Stimulated activated memory B cell treated with anti-CD40 and anti-IgM and Interleukin-4, amounts not matched to agents 10 μg/mL and 1 μg/mL and 100 μg/mL, for 72 hours (primary cell): ENCODE results near the gene CLEC3A.
"Not testable (repeated sequence)": the region's sequence is repeated elsewhere in the genome, so short reads cannot be mapped to it uniquely, and the experiment has no call there.

ENCODE experiments used
- ATAC-seq: fragments of 150-1000 bp; cut with Tn5 transposase; 2 replicates; pipeline ENCODE4 v1.10.0; 2021
- H3K27ac Mint-ChIP-seq: one replicate; pipeline ENCODE4 v1.8.0; 2022; ENCODE audit warnings: mild to moderate bottlenecking, mixed read lengths
- H3K27me3 Mint-ChIP-seq: one replicate; pipeline ENCODE4 v1.8.0; 2022; ENCODE audit warnings: mixed read lengths
- H3K36me3 Mint-ChIP-seq: one replicate; pipeline ENCODE4 v1.8.0; 2022; ENCODE audit warnings: mixed read lengths
- H3K4me1 Mint-ChIP-seq: one replicate; pipeline ENCODE4 v1.8.0; 2022; ENCODE audit warnings: mixed read lengths
- H3K4me3 Mint-ChIP-seq: one replicate; pipeline ENCODE4 v1.8.0; 2022; ENCODE audit warnings: mild to moderate bottlenecking, moderate library complexity, mixed read lengths
- H3K9me3 Mint-ChIP-seq: one replicate; pipeline ENCODE4 v1.8.0; 2022; ENCODE audit warnings: mixed read lengths

CLEC3A gene, protein sequence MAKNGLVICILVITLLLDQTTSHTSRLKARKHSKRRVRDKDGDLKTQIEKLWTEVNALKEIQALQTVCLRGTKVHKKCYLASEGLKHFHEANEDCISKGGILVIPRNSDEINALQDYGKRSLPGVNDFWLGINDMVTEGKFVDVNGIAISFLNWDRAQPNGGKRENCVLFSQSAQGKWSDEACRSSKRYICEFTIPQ

DNA sequence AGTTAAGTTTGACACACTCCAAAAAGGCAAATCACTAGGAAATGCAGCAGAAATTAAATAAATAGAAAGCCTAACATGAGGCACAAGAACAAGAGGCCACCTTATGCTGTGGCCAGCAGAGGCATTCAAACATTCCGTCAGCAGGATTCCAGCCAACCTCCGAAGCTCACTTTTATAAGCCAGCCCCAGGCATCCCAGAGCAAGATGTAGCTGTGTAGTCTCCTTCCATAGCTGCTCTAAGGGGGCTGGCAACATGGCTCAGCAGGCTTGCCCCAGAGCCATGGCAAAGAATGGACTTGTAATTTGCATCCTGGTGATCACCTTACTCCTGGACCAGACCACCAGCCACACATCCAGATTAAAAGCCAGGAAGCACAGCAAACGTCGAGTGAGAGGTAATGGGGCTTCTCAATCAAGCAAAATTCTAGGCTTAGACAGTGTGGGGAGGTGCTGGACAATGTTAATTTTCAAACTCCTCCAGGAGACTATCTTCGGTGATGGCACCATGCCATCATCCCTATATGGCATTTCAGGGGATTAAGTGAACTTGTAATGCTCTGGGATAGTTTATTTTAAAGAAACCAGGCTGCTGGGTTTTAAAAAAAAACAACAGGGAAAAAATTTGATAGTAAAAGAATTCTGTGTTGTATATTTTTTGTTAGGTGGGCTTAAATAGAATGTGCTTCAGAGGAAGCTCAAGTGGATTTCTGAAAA is at the start of gene CLEC3A:
CLEC3A (plus strand) TSS at position 202 of the 714 bp plus-strand sequence; CDS start at position 281, 79 bp downstream.
- no peak for ATAC-seq

DNA sequence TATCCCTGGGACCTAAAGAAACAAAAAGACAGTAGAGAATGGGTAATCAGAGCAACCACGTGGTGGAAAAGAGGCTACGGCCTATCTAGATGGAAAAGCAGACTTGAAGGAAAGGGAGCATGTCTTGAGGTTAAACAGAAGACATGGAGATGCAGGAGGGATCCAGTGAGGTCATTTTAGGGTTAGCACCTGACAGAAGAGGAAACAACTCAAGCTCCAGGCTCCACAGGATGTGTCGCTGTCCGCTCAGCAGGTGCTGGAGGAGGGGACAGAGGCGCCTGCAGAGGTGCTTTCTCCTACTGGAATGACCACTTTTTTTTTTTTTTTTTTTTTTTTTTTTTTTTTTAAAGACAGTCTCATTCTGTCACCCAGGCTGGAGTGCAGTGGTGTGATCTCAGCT is 47.5 kb upstream of the CLEC3A start:
- no peaks in the 10 kb centered on the region for H3K36me3 Mint-ChIP-seq
- peaks cover 7% of the 10 kb centered on the region for H3K4me1 Mint-ChIP-seq
- no peaks in the 10 kb centered on the region for H3K9me3 Mint-ChIP-seq
- ATAC-seq: no peak
- peaks cover 20% of the 10 kb centered on the region for H3K27me3 Mint-ChIP-seq
- no peak overlapping the region for H3K27ac Mint-ChIP-seq
- H3K4me3 Mint-ChIP-seq: no peak overlapping the region

More for the DNA sequence above, at the start of gene CLEC3A:
- Mint-ChIP-seq H3K27ac (no peak within 1 kb of the TSS), H3K9me3 (no peaks in the 10 kb centered on the region), H3K4me3 (no peak within 1 kb of the TSS), H3K27me3 (peaks cover 28% of the 10 kb centered on the region), H3K36me3 (no peaks in the 10 kb centered on the region), H3K4me1 (no peaks in the 10 kb centered on the region)

DNA sequence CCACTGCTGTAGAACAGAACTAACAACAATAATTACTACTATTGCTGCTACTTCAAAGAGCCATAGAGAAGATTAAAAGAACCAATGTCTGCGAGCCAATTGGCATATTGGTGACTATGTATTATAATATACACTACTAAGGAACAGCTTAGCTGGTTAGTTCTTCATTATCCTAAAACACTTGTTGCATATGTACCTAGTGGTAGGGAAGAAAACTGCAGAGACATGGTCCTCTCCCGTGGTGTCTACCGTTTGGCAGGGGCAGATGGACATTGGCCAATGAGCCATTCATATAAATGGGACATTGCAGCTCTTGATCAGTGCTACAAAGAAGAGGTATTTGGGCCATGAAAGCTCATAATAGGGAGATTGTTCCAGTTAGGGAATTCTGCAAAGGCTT is 46.4 kb upstream of the CLEC3A start:
- Mint-ChIP-seq H3K4me3 (no peak overlapping the region), H3K4me1 (peaks cover 7% of the 10 kb centered on the region), H3K9me3 (no peaks in the 10 kb centered on the region), H3K27ac (no peak overlapping the region), H3K27me3 (peaks cover 20% of the 10 kb centered on the region), H3K36me3 (no peaks in the 10 kb centered on the region)
- ATAC-seq: no peak

DNA sequence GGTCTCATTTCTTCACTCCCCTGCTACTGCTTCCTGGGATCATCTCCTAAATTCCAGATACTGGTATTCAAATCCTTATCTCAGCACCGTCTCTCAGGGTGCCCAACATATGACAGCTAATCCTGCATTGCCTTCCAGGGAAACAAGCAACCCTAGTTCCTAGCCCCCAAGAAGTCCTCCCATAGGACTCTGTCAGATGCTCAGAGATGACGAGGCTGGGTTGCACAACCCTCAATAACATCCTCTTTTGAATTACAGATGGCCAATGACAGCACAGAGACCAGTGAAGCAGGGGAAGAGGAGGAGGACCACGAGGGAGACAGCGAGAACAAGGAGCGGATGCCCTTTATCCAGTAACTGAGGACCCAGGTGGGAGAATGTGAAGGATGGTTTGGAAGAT is 45.0 kb upstream of the CLEC3A start:
- Mint-ChIP-seq H3K27ac (no peak overlapping the region), H3K9me3 (no peaks in the 10 kb centered on the region), H3K27me3 (peaks cover 12% of the 10 kb centered on the region), H3K36me3 (no peaks in the 10 kb centered on the region), H3K4me1 (no peaks in the 10 kb centered on the region), H3K4me3 (no peak overlapping the region)
- ATAC-seq: no peak

DNA sequence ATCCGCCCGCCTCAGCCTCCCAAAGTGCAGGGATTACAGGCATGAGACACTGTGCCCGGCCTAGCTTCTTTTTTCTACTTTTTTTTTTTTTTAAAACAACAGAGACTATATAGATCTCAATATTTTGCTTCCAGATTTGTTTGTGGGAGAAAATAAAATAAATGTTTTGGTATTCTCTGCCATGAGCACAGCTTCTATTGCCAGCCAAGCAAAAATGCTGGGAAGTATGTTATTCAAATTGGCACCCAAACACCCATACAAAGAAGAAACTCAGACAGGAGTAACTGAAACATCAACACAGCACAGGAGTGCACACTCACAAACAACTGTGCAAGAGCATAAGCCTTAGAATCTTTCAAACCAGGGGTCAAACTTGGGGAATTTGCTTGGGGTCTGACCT is 37.2 kb upstream of the CLEC3A start:
- ATAC-seq: no peak
- Mint-ChIP-seq H3K27me3 (peaks cover 6% of the 10 kb centered on the region), H3K27ac (no peak overlapping the region), H3K4me1 (no peaks in the 10 kb centered on the region), H3K36me3 (no peaks in the 10 kb centered on the region), H3K9me3 (no peaks in the 10 kb centered on the region), H3K4me3 (no peak overlapping the region)

DNA sequence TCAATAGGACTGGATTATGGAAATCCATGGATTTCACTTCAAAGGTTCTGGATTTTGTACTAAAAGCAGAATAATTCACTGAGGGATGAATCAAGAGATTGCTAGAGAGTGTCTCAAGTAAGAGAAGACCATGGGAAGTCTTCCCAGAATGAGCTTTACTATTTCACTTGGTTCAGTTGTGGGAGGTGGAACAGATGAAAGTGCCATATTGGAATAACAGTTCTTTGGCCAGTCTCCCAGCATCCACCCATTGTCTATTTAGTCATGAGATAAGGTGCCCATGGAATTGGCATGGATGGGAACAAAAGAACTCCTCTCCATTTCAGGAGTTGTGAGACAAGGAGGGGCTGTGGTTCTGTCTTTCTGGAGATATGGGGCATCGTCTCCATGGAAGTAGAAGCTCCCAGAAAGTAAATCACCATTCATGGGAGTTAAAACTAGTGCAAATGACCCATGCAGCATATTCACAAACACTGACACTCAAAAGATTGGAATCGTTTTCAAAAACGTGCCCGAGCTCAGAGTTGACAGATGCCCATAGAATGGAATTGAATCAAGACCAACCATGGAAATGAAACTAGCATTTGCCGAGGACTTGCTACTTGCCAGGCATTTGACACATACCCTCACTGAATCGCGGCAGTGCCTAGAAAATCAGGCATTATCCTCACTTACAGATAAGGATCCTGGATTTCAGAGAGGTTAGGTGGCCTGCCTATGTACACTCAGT is 36.2 kb upstream of the CLEC3A start:
- no peaks in the 10 kb centered on the region for H3K4me1 Mint-ChIP-seq
- H3K36me3 Mint-ChIP-seq: no peaks in the 10 kb centered on the region
- ATAC-seq: no peak
- H3K27ac Mint-ChIP-seq: no peak overlapping the region
- no peak overlapping the region for H3K4me3 Mint-ChIP-seq
- peaks cover 6% of the 10 kb centered on the region for H3K27me3 Mint-ChIP-seq
- no peaks in the 10 kb centered on the region for H3K9me3 Mint-ChIP-seq

DNA sequence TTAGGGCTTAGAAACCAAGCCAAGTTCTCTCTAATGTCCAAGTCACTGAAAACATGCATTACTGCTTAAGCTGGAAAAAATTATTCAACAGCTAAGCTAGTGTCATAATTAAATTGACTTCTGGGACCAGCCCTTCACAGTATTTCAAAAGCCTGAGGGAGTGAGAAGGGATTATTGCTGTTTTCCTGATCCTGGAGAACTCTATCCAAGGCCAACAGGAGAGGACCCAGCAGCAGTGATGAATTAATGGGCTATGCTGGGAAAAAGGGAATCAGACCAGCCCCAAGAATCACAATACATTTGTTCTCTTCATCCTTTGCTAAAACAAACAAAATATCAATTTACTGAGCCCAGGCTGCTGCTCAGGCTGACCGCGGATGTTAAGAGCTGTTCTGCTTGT is 34.5 kb upstream of the CLEC3A start:
- Mint-ChIP-seq H3K4me3 (no peak overlapping the region), H3K27me3 (peaks cover 6% of the 10 kb centered on the region), H3K27ac (no peak overlapping the region), H3K36me3 (no peaks in the 10 kb centered on the region), H3K4me1 (no peaks in the 10 kb centered on the region), H3K9me3 (no peaks in the 10 kb centered on the region)
- ATAC-seq: no peak

DNA sequence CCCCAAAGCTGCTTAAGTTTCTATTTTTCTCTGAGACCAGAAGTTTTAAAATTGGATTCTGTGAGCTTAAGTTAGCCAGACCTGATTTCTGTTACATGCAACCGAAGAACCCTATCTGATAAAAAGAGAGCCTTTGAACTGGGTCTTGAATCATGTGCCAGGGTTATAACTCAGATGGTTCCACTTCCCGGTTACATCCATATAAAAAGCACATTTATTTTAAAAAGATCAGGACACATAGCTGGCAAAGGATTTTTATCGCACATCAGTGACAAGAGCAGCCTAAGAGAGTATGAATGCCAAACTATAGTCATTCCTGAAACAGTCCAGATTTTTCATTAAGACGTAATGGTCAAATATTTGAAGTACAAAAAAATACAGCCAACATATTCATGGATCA is 32.5 kb upstream of the CLEC3A start:
- Mint-ChIP-seq H3K4me1 (no peaks in the 10 kb centered on the region), H3K36me3 (no peaks in the 10 kb centered on the region), H3K9me3 (no peaks in the 10 kb centered on the region), H3K27me3 (peaks cover 6% of the 10 kb centered on the region), H3K27ac (no peak overlapping the region), H3K4me3 (no peak overlapping the region)
- ATAC-seq: no peak

DNA sequence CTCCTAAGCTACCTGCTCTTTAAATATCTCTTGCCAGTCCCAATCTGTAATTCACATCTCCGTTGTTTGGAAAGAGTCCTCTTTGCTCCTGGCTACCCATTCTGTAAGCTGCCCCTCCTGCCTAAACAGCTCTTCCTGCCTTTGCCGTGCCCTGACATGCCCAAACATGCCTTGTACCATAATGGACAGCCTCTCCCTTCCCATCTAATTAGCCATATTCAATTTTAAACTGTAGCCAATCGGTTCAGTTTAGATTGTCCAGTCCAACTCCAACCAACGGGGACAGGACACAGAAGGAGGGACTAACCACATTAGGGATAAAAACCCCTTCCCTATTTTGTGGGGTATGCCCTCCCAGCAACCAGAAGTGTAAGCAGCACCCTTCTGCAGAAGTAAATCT is 30.6 kb upstream of the CLEC3A start:
- ATAC-seq: no peak
- Mint-ChIP-seq H3K4me1 (no peaks in the 10 kb centered on the region), H3K4me3 (no peak overlapping the region), H3K36me3 (no peaks in the 10 kb centered on the region), H3K27ac (no peak overlapping the region), H3K9me3 (peaks cover 9% of the 10 kb centered on the region), H3K27me3 (peaks cover 6% of the 10 kb centered on the region)

DNA sequence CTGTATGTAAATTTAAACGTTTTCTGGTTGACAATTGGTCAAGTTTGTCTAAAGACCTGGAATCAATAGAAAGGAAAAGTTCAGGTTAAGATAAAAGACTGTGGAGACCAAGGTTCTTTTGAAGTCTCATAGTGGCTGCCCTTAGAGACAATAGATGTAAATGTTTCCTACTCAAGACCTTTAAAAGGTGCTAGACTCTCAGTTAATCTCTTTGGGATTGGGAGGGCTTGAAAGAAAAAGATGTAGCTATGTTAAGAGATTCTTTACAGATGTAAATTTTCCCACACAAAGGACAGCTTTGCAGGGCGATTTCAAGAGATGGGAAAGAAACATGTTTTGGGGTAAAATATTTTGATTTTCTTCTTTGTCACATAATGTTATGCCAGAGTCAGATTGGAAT is 30.0 kb upstream of the CLEC3A start:
- not testable (repeated sequence) for H3K27ac Mint-ChIP-seq, ATAC-seq, H3K4me3 Mint-ChIP-seq, H3K27me3 Mint-ChIP-seq, H3K9me3 Mint-ChIP-seq, H3K36me3 Mint-ChIP-seq, H3K4me1 Mint-ChIP-seq

DNA sequence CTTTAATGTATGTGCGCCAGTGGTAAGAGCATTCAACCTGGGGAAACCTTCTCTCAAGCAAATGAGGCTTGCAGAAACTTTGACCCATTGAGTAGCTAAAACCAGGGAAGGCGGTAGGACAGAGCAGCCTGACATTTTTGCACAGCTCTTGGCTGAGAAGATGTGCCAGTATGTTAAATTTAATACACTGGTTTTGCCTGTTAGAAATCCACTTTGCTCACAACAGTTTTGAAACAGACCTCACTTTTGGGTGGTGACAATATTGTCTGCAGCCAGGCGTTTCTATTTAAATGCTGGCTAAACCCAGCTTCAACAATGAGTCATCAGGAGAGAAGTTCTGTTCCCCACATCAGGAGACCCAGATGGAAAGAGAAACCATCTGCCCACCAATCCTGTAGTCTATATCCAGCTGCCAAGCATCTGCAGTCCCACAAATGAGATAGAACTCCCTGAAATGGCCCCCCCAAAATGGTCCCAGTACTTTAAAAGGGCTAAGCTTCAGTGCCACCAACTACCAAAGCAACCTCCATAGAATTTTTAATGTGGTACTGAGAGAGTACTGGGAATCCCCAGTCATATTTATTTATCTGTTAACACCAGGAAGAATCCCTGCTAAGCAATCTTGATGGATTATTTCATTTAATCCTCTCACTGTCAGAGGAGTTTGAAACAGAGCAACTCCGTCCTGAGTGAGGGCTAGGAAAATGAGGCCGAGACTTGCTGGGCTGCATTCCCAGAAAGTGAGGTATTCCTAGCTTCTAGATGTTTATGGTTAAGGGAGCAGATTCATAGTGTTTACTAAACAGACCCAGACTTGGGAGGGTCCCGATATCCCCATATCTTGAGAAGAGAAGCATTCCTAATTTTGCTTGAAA is 29.0 kb upstream of the CLEC3A start:
- peaks cover 4% of the 10 kb centered on the region for H3K27me3 Mint-ChIP-seq
- H3K4me3 Mint-ChIP-seq: no peak overlapping the region
- no peak overlapping the region for H3K27ac Mint-ChIP-seq

DNA sequence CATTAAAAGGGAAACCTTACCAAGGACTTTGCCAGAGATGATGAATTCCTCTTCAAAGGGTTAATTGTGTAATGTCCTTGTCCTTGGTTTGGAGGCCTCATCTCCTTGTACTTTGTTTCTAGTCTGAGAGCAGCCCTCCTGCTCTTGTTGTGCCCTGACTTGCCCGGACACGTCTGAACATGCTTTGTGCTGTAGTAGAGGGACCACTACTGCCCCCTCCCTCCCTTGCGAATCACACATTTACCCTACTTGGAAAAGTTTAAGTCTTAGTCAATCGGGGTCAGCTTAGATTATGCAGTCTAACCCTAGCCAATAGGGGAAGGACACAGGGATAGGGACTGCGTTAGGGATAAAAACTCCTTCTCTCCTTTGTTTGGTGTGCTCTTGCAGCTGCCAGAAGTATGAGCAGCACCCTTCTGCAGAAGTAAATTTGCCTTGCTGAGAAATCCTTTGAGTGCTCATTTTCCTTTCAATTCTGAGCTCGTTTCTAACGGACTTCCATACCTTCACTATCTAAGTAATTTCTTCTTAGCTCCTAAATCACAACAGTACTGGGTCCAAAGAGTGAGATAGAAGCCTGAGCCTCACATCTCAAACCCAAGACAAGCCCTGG is 26.4 kb upstream of the CLEC3A start:
- Mint-ChIP-seq H3K4me3 (no peak overlapping the region), H3K36me3 (no peaks in the 10 kb centered on the region), H3K27me3 (no peaks in the 10 kb centered on the region), H3K27ac (no peak overlapping the region), H3K9me3 (peaks cover 9% of the 10 kb centered on the region), H3K4me1 (no peaks in the 10 kb centered on the region)
- no peak for ATAC-seq

More for the DNA sequence above, 29.0 kb upstream of the CLEC3A start:
- ATAC-seq: no peak
- H3K36me3 Mint-ChIP-seq: no peaks in the 10 kb centered on the region
- no peaks in the 10 kb centered on the region for H3K4me1 Mint-ChIP-seq
- peaks cover 9% of the 10 kb centered on the region for H3K9me3 Mint-ChIP-seq

DNA sequence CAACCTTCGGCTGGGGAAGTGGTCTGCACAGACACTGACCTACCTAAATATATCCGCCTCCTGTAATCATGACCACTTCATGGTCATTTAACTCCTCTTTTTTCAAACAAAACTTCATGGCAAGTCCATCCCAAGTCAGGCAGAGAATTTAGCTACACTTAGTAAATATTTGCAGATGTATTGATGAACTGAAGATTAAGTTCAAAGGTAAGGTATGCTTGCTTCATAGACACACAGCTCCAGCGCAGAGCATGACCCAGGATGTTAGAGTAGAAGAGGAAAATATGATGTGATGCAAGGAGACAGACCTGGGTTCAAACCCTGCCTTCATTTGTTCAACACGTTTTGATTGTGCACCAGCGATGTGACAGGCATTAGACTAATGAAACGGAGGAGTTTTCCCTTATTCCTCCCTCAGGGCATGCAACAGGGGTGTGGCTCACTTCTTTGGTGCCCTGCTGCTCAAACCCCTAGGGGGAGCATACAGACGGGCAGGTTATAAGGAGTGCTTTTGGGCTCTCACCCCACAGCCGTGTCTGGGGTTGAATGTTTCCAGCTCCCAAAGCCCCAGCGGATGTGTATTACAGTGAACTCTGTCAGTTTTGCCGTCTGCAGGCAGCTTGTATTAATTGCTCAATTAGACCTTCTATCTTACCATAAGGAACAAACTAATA is 23.9 kb upstream of the CLEC3A start:
- no peak for ATAC-seq
- Mint-ChIP-seq H3K9me3 (peaks cover 9% of the 10 kb centered on the region), H3K4me1 (no peaks in the 10 kb centered on the region), H3K4me3 (no peak overlapping the region), H3K27me3 (peaks cover 7% of the 10 kb centered on the region), H3K27ac (no peak overlapping the region), H3K36me3 (no peaks in the 10 kb centered on the region)

DNA sequence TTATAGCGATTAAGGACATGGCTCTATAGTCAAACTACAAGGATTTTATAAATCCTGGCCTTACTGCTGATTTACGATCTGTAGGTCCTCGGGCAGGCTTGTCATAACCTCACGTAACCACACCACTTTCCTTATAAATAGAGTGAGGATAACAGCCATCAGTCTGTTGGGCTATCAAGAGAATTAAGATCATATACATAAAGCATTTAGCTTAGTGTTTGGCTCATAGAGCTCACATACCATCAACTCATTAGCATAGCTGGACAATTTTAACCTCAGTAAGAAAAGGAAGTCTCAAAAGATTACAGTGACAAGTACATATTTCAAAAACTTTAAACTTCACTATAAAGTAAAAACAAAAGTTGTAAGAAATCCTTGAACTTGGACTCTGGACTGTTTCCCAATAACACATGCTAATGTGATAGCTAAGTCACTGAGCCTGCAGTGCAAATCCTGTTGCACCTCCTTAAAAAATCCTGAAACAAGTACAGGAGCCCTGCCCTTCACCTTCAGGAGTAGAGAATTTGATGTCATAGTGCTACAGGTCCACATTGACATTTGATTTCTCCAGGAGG is 20.8 kb upstream of the CLEC3A start:
- Mint-ChIP-seq H3K36me3 (no peaks in the 10 kb centered on the region), H3K27ac (no peak overlapping the region), H3K27me3 (peaks cover 13% of the 10 kb centered on the region), H3K4me3 (no peak overlapping the region), H3K9me3 (no peaks in the 10 kb centered on the region), H3K4me1 (no peaks in the 10 kb centered on the region)
- no peak for ATAC-seq
